Inferior parietal cortex (tissue), 1 donor: ENCODE results near the gene SORL1-AS1.

Experiments
- DNase-seq: peaks from one replicate; pipeline ENCODE4 v3.0.0-alpha.2; 2016; ENCODE audit errors: extremely low spot score

SORL1-AS1 gene

GRCh38 chr11:121391914-121392313 lies 60.9 kb downstream of the SORL1-AS1 start:
- no peak for DNase-seq

- peak; percentile 61 for DNase-seq
These were observed 63.1 kb downstream of the SORL1-AS1 start for GRCh38 chr11:121389651-121390050.
